GM19351 (cell line): Measurements from ENCODE around the gene XXYLT1.

Experiments used
- ATAC-seq: cut with Tn5 transposase; IDR thresholded peaks from one replicate; pipeline ENCODE4 v1.9.1; 2021; ENCODE audit warnings: mild to moderate bottlenecking, moderate library complexity; ENCODE audit not compliant: unreplicated experiment

Gene XXYLT1

DNA sequence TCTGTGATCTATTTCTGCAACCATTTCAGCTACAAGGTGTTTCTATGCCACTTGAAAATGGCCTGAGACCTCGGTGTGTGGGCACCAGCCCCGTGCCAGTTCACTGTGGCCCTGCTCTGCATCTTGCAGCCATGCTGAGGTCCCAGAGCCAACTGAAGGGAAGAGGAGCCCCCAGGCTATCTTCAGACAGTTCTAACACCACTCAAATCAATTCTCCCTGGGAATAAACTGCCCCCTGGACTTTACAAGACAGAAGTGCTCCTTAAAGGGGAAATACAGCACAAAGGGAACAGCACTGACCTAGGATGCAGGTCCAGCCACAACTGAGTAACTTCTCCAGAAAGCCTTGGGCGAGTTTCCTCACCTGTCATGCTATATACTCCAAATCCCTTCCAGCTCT is 3.9 kb downstream of the XXYLT1 start:
- no peak for ATAC-seq

DNA sequence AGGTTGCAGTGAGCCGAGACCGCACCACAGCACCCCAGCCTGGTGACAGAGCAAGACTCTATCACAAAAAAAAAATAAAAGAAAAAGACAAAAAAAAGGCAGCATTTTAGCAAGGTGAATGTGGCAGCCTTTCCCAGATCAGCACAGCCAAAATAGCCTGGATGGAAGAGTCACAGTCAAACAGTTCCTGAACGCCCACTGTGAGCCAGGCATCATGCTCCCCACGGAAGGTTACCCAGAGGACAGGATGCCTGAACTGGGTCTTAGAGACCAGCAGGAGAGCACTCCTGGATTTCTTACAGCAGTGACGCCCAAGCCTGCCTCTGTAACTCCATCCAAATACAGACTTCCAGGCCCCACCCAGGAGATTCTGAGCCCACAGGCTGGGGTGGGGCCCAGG is 4.5 kb downstream of the XXYLT1 start:
- no peak for ATAC-seq

DNA sequence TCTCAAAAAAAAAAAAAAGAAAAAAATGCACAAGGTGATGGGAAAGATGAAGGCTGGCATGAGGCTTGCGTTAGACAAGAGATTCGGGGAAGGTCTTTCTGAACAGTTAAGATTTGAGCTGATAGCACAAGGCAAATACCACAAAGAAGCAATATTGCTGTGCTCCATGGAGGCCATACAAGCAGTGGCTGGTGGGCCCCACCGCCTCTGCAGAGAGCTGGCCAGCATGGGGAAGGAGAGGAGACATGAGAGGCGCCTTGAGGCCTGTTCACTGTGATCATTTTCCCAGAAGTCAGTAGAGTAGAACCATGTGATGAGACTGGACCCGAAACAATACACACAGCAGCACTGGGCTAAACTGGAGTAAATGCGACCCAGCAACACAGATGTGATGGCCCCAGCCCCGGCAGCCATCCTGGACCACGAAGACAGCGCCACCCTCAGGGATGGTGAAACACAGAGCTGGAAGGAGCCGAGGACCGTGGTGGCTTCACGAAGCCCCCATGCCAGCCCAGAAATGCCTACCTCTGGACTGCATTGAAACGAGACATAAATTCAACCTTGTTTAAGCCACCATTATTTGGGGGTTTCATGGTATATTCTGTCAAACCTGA is 5.5 kb downstream of the XXYLT1 start:
- ATAC-seq = no peak

DNA sequence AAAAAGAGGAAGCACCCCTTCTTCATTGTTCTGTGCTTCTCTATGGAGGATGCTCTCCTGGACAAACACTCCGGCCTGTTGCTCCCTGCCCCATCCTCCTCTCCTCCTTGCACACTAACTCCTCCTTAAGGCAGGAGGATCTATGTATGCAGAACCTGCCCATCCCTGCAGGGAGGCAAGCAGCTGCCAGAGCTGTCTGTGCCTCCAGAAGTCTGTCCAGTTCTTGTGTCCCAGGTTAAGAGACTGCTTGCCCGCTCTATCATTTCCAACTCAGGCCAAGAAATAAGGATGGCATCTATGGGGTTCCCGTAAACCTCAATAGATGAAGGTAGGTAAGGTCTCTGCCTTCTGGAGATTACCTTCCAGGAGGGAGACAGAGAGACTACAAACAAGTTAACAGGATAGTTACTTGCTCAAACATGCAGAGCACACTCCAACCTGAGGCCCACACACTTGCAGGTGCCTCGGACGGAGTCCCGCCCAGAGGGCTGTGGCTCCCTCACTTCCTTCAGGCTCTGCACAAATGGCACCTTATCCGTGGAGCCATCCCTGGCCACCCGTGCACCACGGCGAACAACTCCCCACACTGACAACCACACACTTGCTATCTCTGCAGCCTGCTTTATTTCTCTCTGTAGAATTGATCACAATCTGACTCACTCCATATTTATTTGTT is 6.9 kb downstream of the XXYLT1 start:
- ATAC-seq = no peak

DNA sequence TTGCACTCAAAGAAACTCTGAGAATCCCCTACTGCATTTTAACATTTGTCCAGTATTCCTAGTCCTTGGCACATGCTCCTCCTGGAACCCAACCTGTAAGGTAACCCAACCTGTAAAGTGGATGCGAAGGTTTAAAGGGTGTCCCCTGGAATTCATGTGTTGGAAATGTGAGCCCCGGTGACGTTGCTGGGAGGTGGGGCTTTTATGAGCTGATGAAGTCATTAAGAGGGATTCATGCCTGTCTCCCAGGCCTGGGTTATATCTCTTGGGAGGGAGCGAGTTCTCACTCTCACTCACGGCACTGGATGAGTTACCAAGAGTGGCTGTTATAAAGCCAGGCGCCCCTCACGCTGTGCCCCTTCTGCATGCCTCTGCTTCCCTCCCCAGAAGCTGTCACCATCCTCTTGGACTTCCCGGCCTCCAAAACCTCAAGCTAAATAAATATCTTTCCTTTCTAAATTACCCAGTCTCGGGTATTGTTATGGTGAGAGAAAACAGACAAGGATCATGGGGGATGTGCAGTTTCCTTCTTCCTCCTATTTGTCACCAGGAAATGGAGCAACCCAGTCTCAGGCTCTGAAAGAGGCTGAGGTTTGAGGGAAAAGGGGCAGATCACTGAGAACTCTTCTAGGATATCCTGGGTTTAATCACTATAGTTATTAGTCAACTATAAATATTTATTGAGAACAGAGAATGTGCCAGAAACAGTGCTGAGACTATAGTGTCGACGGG is 7.6 kb downstream of the XXYLT1 start:
- no peak for ATAC-seq

DNA sequence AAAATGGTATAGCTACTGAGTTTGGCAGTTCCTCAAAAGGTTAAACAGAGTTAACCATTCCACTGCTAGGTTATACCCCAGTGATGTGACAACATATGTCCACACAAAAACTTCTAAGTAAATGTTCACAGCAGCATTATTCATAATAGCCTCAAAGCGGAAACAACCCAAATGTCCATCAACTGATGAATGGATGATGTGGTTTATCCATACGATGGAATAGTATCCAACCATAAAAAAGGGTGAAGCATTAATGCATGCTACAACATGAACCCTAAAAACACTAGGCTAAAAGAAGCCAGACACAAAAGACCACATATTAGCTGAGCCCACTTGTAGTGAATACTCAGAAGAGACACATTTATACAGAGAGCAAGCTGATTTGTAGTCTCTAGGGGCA is 9.0 kb downstream of the XXYLT1 start:
- ATAC-seq = no peak

DNA sequence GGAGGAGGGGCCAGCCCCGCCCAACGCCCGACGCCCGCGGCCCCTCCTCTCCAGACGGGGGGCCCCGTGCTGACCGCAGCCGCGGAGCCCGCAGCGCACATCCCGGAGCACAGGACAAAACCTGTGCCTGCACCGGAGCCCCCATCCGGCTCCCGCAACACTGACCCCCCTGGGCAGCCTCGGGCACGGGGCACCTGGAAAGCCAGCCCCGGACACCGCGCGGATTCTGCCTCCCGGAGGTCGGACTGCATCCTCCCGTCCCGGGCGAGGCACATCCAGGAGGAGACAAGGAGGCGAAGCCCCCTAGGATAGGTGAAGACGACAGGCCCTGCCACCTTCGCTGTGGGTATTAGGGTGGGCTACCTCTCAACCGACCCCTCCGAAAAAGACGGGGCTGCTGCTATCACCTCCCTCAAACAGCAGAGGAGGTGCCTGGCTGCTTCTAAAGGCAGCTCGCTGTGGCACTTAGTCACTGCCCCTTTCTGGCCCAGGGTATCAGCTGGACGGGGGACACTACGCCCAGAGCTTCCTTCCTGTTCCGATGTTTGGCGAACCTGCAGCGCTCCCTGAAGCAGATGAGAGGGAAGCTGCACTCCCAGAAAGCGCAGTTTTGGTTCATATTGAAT is 10.6 kb downstream of the XXYLT1 start:
- ATAC-seq = peak; percentile 9

DNA sequence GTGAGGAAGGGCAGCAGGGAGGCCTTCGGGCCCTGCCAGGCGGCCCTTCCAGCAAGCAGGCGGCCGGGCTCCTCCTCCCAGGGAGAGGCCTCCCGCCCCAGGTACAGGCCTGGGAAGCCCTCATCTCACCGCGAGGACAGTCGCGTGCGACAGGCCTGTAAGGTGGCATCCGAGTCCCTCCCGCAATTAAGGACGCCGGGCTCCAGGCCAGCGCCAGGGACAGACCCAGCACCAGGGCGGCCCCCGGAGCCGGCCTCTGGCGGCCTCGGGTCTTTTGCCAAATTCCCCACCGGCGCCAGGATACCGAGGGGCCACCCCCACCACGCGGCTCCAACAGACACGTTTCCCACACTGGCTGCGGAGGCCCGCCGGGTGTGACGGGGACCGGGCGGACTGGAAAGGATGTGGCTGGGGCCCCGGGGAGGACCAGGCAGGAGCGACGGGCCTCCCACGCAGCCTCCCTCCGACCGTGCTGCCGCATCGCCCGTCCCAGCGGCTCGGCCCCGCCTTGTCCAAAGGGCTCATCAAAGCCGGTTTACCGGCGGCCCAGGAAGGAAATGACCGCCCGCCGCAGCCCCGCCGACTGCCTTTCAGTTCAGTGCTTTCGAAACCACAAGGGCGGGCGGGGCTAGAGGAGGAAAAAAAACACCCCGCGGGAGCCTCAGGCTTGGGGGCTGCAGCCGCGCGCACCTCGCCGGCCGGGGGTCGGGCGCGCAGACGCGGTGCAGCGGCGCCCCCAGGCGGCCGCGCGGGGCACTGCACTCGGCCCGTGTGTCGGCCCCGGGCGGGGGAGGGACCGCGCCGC is 11.3 kb downstream of the XXYLT1 start:
- peak; percentile 79 for ATAC-seq

DNA sequence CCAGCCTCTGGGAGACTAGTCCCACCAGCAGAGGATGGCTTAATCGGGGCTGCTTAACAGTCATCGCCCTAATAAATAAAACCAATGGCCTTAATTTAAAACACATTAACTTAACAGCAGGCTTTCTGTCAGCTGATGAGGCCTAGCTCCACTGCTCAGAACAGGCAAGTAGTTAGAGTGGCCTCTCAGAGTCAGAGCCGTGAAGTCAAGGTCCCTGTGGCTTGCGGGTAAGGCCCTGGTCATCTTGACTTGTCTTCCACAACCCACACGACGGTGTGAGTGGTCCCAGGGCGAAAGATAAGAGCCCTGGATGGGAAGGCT is 11.8 kb downstream of the XXYLT1 start:
- ATAC-seq = peak; percentile 9

DNA sequence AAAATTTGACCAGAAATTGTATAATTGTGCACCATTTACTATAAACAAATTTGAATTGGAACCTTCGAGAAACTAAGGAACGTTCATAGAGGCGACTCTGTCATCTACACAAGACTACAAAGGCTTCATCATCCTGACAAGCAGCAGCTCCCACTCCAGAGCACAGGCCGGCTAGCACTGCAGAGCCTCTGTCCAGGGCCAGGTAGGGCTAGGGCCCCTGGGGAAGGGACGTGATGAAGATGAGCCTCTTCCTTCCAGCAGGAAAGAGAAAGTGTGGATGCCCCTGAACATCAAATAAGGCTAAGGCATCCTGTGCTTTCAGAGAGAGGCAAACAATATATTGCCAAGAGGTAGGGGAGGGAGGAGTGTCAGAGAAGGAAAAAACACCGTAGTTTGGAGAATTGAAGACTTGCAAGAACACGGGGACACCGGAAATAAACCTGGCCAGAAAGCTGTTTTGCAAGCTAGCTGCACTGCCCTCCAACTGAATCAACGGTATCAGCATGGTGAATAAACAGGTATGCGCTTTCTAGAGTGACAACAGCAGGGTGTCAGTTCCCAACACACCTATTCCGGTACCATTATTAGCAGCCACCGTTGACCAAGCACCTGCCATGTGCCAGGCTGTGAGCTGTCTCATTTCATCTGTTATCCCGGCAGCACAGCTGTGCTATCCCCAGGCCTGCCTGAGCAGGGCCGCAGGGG is 12.4 kb downstream of the XXYLT1 start:
- no peak for ATAC-seq

DNA sequence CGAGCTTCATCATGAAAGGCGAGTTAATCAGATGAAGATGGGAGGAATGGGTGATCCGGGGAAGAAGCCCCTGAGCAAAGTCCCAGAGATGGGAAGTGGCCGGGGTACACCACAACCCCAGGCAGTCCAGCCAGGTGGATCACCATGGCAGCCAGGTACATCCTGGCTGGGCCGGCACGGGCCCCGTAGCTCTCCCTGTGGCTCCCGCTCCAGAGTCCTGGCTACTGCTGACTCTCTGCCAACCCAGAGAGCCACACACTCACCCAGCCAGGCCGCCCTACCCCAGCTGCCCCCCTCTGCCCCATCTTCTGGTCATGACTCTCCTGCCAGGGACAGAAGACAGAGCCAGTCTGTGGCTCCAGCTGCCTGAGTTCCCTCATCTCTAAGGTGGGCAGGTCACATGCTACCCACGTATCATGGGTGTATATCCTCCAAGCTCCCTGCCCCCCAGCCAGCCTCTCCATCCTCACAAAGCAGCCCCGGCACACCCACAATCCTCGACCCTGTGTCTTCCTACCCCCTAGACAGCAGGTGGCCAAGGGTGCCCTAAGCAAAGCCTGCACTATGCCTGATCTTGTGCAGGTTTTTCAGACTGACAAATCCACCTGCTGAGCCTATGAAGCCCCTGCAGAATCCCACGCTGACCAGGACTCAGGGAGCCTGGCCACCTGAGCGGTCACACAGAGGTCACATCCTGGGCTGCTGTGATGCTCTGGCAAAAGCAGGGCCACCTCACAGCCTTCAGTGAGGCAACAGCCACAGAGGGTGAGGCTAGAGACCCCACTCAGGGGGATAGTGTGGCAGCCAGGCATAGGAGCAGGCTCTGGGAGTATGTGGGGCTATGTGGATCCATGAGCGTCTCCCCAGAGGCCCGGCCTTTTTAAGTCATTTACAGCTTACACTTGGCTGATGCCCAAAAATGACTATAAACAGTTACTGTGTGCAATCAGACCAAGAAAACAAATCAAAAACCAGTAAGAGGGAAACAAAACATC is 13.2 kb downstream of the XXYLT1 start:
- ATAC-seq = no peak

DNA sequence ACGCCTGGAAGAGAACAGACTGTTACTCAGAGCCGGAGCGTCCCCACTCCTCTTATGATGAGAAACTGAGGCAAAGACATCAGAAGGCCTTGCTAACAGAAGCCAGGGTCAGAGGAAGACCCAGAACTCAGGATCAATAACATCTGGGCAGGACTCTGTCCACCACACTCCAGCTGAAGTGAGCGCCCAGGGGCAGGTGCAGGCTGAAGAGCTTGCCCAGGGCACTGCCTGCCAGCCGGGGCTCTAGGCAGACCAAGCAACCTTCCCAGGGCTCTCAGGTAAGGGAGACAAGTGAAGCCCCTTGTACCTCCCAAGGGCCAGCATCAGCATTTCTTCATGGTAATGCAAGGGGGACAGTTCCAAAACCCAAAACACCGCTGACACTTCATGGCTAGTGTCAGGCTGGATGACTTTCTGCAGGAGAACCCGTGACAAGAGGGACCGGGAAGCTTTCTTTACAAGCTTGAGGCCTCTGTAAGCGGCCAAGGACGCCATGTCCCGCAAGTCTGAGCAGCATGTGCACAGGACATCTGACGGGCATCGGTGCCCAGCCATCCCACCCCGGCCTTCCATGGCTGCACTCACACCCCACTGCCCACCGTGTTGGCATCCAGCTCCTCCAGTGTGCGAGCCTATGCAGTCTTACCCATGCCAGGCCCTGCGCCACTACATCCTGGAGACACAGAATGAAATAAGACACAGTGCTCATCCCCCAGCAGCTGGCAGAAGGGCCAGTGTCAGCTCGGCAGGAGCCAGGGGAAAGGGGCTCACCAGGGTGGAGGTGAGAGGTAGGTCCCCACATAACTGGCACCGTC is 14.1 kb downstream of the XXYLT1 start:
- ATAC-seq = no peak

DNA sequence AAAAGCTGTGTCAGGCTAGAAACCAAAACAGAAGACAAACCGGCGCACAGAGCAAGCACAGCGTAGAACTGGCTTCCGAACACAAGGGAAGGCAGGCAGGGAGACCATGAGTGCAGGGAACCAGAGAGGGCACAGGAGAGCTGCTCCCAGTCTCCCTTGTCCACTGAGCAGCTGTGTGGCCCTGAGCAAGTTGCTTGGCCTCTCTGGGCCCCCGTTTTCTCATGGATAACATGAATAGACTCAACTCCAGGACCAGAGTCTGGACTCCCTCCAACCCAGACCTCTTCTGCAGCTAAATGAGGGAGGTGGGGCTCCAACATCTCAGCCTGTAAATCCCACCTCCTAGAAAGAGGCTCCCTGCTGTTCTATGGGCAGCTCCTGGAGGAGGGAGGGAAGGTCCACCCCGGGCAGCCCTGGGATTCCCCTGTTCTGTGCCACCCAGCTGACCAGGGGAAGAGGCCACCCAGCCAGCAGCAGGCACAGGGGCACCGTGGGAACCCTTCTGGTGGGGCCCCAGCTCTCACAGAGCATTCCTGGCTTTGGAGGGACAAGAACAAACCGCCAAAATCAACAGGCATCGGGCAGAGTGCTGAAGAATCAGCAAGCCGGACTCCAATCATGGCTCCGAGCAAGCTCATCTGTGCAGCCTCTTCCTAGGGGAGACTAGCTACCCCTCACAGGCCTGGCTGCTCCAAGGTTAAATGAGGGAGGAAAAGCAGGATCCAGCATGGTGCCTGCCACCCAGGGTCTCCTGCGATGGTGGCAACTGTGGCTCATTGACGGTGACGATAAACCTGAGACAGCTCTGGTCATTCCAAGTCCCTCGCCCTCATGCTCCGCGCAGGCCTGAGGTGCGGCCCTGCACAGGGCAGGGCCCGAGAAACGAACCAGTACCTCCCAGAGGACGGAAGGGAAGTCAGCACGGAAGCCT is 15.1 kb downstream of the XXYLT1 start:
- no peak for ATAC-seq

DNA sequence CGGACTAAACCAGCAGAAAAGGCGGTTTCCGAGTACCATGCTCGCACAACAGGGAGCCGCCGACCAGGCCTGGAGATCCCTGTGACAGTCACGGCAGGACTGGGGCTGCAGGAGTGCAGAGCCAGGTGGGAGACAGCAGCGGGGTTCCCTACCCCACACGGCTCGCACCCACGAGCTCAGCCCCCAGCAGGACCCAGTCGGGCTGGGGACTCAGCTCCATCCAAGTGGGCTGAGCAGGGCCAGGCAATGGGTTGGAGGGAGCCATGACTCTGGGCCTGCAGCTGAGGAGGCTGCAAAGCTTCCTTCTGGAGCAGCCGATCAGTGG is 15.8 kb downstream of the XXYLT1 start:
- no peak for ATAC-seq

DNA sequence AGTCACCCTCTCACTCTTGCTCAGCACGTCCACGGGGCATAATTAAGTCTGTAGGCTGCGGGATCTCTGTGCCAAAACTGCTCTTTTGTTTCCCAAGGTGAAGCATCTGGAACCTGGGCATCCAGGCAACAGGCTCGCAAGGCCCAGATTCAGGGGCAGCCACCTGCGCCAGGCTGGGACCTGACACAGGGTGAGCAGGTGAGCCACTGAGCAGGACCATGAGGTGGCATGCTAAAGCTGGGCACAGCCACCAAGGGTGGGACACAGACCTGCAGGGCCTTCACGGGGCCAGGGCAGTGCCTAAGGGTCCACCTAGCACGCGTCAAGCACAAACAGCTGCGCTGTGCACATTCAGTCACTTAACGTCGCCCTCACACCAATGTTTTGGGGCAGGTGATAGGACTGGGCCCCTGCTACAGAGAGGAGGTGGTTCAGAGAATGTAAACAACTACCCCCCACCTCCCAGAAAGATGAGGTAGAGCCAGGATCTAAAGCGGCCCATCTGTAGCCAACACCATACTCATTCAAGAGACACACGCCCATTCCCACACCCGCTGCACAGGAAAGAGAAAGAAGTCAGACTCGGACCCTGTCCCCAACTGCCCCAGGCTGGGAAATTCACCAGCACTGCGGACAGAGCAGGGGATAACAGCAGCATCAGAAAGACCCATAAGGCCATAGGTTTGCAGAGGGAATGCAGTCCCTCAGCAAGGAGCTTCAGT is 16.3 kb downstream of the XXYLT1 start:
- ATAC-seq = no peak

DNA sequence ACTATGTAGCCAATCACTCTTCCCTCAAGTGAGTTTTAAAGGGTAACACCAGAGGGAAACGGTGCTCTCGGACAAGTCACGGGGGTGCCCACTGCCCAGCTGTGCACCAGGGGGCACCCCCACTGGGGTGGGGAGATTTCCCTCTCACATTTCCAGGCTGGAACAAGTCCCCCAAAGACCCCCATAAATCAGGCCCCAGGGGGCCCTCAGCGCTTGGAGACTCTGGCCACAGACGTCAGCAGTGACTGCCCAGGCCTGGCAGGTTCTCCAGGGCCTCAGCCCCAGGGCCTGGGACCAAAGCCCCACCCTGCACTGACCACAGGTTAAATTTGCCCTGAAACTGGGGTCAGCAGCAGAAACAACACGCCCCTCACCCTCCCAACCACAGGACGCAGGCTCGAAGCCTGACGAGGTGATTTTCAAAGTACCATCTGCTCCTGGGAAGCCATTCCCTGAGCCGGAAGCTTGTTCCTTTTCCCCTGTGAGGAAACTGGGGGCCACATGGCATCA is 17.0 kb downstream of the XXYLT1 start:
- ATAC-seq = no peak
